GM19043 (cell line): ENCODE data around the gene ENO1.

Experiments
- ATAC-seq: cut with Tn5 transposase; IDR thresholded peaks from one replicate; pipeline ENCODE4 v1.9.1; 2021; ENCODE audit warnings: low read depth; ENCODE audit not compliant: unreplicated experiment

Gene ENO1

DNA sequence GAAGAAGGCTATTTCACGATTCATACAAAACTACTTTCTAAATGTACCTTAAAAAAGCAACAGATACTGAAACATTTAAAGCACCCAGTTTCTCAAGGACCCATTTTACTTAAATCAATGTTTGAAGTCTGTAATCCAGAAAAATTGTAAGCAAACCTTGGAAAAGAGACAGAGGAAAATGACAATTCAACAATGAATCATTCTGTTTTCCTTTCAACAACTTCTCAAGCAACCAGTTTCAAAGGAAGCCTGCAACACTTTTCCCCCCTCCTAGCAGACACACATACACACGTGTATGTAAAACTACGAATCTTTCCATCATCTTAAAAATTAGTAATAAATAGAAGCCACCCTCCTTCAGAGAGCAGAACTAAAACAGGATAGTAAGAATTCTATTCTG, 62.2 kb downstream of the ENO1 start:
- no peak for ATAC-seq

DNA sequence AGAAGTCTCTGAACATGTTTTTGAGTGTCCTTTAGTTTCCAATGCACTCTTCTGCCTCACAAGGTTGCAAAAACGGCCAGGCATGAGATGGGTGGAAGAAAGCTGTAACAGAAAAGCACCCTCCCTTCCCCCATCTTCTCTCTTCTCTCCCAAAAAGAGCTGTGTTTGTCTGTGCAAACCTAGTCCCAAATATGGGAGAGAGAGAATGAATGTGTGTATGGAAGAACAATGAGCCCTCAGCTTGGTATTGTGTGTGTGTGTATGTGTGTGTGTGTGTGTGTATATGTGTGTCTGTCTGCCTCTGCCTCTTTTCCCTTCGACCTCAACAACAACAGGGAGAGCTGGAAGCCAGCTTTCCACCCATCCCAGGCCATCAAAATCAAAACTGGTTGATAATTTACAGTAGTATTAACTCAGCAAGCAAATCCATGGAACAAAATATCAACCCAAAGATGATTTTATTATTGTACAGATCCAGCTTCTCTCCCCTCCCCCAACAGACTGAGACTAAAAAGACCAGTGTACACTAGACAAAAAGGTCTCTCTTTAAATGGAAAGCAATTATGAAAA, 62.8 kb downstream of the ENO1 start:
- ATAC-seq: no peak

DNA sequence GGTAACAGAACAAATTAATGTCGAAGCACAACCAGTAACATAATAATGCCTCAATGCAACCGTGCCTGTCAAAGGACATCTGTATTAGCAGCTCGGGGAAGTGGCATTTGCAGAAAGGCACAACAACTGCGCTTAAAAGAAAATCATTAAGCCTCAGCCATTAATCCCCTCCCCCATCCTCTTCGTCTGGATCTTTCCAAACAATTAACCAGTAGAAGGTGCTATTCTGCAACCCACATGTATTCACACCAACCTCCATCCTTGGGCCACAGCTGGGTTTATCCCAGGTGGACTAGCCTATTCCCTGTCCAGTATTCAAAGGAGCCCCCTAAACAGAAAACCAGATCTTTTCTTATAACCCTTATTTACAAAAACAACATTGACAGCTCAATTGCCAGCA, 63.6 kb downstream of the ENO1 start:
- no peak for ATAC-seq

DNA sequence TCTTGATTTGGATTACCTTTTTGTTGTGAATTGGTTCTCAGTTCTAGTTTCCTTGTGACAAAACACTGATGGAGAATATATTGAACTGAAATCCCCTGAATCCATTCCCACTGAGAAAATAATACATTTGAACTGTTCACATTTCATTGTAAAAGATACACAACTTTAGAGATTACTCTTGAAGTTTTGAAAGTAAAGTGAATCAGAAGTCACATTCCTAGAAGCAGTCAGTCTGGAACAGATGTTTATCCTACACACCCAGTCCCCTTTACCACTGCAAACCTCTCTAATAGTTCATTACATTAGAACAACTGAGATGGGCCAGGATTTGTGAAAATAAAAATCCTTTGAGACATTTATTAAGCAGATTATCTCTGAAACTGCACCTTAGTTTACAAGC, 64.5 kb downstream of the ENO1 start:
- no peak for ATAC-seq

DNA sequence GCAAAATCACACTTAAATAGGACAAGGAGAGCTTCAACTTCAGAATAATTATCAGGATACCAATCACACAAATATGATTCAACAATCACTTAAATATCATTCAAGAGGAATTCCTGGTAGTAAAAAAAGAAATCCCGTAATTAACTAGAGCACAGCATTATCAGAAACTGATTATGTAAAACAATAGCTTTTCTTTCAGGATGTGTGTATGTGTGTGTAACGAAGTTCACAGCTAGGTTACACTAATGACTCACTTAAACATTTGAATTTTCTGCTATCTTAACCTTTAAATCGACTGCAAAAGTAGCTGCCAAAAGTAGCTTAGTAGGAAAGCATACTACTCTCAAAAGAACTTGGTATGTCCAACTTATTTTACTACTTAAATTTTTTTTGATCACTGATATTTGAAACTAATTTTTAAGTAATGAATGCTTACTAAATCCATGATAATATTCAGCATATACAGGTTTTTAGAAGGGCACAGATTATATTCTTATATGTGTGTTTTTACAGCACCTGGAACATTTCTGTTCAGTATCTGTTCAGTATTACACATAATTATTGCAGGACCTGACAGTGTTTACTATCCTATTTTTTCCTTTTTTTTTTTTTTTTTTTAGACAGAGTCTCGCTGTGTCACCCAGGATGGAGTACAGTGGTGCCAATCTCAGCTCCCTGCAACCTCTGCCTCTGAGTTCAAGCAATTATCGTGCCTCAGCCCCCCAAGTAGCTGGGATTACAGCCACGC, 65.3 kb downstream of the ENO1 start:
- no peak for ATAC-seq

DNA sequence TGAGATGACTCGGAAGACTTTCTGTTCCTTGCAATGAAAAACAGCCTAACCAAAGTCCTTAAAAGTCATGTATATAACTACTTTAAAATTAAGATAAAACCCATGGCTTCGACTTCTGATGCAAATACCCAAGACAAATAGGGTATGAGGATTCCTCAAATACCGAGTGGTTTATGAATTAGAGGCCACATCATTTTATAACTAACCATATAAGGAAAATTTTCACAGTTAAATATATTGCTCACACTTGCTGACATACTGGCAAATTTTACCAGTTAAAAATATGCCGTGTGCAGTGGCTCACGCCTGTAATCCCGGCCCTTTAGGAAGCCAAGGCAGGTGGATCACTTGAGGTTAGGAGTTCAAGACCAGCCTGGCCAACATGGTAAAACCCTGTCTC, 66.4 kb downstream of the ENO1 start:
- no peak for ATAC-seq
